Neural crest cell (in vitro differentiated cells): ENCODE results near the gene C11orf91. TPM values are rescaled to one million over a fixed set of nuclear protein-coding genes. Genes with fewer than 3 reads are reported as not detected.

ENCODE experiments used
- DNase-seq: peaks from one replicate; pipeline ENCODE4 v3.0.0; 2021; ENCODE audit warnings: low read depth, mixed read lengths, low spot score
- H3K27ac Mint-ChIP-seq: one replicate; pipeline ENCODE4 v1.8.0; 2021; ENCODE audit warnings: mild to moderate bottlenecking, mixed read lengths; ENCODE audit not compliant: unreplicated experiment
- H3K27me3 Mint-ChIP-seq: 2 replicates; pipeline ENCODE4 v1.8.0; 2021; ENCODE audit warnings: low read depth, mild to moderate bottlenecking, mixed read lengths
- H3K36me3 Mint-ChIP-seq: 2 replicates; pipeline ENCODE4 v1.8.0; 2021; ENCODE audit warnings: low read depth, mild to moderate bottlenecking, mixed read lengths
- H3K4me1 Mint-ChIP-seq: 2 replicates; pipeline ENCODE4 v1.8.0; 2021; ENCODE audit warnings: mixed read lengths
- H3K4me3 Mint-ChIP-seq: one replicate; pipeline ENCODE4 v1.8.0; 2021; ENCODE audit warnings: mild to moderate bottlenecking, mixed read lengths
- H3K9me3 Mint-ChIP-seq: 2 replicates; pipeline ENCODE4 v1.8.0; 2021; ENCODE audit warnings: mixed read lengths
- total RNA-seq: library from RNA; stranded (reverse); gene quantifications from 2 replicates; pipeline ENCODE4 v1.2.1, GENCODE V29; 2021
- TF ChIP-seq, protein P1 (sequence below): fragments of 200-600 bp; sonication (generic); conservative IDR thresholded peaks from 2 replicates; pipeline ENCODE4 v1.5.0; 2021; ENCODE audit warnings: antibody characterized with exemption, mild to moderate bottlenecking

The C11orf91 gene
- total RNA-seq, 1 donor from 2014 or later: 0.68 TPM

- Mint-ChIP-seq H3K27me3 (no peaks in the 10 kb centered on the region), H3K4me3 (no peak overlapping the region), H3K27ac (no peak overlapping the region), H3K4me1 (peaks cover 8% of the 10 kb centered on the region), H3K36me3 (peaks cover 3% of the 10 kb centered on the region), H3K9me3 (no peaks in the 10 kb centered on the region)
- DNase-seq: no peak
- TF ChIP-seq, protein P1, sequence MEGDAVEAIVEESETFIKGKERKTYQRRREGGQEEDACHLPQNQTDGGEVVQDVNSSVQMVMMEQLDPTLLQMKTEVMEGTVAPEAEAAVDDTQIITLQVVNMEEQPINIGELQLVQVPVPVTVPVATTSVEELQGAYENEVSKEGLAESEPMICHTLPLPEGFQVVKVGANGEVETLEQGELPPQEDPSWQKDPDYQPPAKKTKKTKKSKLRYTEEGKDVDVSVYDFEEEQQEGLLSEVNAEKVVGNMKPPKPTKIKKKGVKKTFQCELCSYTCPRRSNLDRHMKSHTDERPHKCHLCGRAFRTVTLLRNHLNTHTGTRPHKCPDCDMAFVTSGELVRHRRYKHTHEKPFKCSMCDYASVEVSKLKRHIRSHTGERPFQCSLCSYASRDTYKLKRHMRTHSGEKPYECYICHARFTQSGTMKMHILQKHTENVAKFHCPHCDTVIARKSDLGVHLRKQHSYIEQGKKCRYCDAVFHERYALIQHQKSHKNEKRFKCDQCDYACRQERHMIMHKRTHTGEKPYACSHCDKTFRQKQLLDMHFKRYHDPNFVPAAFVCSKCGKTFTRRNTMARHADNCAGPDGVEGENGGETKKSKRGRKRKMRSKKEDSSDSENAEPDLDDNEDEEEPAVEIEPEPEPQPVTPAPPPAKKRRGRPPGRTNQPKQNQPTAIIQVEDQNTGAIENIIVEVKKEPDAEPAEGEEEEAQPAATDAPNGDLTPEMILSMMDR: no peak
These were observed 46.0 kb downstream of the C11orf91 start for GRCh38 chr11:33654594-33654993.

DNA sequence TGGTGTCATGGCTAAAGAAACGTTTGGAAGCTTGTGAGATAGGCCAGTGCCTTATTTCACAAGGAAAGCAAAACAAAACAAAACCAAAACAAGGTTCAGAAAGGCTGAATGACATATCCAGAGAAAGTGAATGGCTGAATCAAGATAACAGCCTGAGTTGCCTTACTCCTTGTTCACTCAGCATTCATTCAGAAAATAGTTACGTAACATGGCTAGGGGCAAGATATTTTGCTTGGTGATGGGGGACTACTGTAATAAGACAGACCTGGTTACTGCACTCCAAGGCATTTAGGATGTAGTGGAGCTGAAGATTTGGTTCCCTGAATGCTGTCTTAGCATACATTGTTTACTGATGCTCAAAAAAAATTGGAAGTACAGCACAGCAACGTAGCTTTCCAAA lies 47.7 kb downstream of the C11orf91 start:
- H3K27me3 Mint-ChIP-seq: no peaks in the 10 kb centered on the region
- H3K36me3 Mint-ChIP-seq: peaks cover 3% of the 10 kb centered on the region
- no peak for DNase-seq
- no peak overlapping the region for H3K4me3 Mint-ChIP-seq
- H3K27ac Mint-ChIP-seq: no peak overlapping the region
- no peaks in the 10 kb centered on the region for H3K9me3 Mint-ChIP-seq
- H3K4me1 Mint-ChIP-seq: peaks cover 8% of the 10 kb centered on the region
- TF ChIP-seq, protein P1: no peak

GRCh38 chr11:33652431-33652830 lies 48.2 kb downstream of the C11orf91 start:
- Mint-ChIP-seq H3K27me3 (no peaks in the 10 kb centered on the region), H3K4me1 (peaks cover 8% of the 10 kb centered on the region), H3K36me3 (peaks cover 3% of the 10 kb centered on the region), H3K9me3 (no peaks in the 10 kb centered on the region), H3K4me3 (no peak overlapping the region), H3K27ac (no peak overlapping the region)
- DNase-seq: no peak
- TF ChIP-seq, protein P1: no peak

- Mint-ChIP-seq H3K4me1 (peaks cover 8% of the 10 kb centered on the region), H3K36me3 (peaks cover 3% of the 10 kb centered on the region), H3K27me3 (no peaks in the 10 kb centered on the region), H3K4me3 (no peak overlapping the region), H3K27ac (no peak overlapping the region), H3K9me3 (no peaks in the 10 kb centered on the region)
- DNase-seq: no peak
- TF ChIP-seq, protein P1: no peak
These were observed 48.6 kb downstream of the C11orf91 start for GRCh38 chr11:33651990-33652389.

DNA sequence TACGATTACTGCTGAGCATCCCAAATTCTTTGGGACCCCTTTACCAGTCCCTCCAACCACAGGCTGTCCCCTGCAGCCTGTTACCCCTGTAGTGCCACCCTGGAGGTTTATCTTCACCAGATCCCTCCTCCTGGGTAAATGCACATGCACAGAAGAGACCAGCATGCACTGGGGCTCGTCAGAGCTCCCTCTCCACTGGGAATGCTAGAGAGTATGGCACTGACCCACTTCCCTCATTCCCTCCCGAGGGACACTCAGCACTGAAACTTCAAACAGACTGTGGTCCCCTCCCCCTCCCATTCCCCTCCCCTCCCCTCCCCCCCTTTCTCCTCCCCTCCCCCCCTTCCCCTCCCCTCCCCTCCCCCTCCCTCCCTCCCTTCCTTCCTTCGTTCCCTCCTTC lies 49.1 kb downstream of the C11orf91 start:
- Mint-ChIP-seq H3K4me1 (peaks cover 8% of the 10 kb centered on the region), H3K9me3 (no peaks in the 10 kb centered on the region), H3K36me3 (peaks cover 3% of the 10 kb centered on the region), H3K27ac (no peak overlapping the region), H3K4me3 (no peak overlapping the region), H3K27me3 (no peaks in the 10 kb centered on the region)
- TF ChIP-seq, protein P1: no peak
- no peak for DNase-seq

DNA sequence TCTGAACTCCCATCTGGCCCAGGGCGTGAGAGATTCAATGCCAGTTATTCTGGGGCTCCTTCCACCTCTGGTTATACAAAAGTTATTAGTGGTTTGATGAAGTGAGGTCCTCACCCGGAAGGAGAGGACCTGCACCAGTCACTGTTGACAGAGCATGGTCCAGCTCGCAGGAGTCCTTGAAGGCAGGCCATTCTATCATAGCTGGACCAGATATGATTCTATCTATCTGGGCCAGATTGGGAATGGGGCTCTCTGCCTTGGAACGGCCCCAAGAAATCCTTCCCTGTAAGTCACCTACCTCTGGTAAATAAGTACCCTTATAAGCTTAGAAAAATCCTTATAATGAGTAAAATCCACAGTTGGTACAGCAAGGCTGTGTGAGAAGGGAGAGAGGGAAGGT lies 50.7 kb downstream of the C11orf91 start:
- TF ChIP-seq, protein P1: no peak
- Mint-ChIP-seq H3K27ac (no peak overlapping the region), H3K9me3 (no peaks in the 10 kb centered on the region), H3K36me3 (peaks cover 3% of the 10 kb centered on the region), H3K4me1 (peaks cover 8% of the 10 kb centered on the region), H3K27me3 (no peaks in the 10 kb centered on the region), H3K4me3 (no peak overlapping the region)
- no peak for DNase-seq
